Stimulated activated CD4-positive, alpha-beta T cell treated with anti-CD3 and anti-CD28 coated beads, TNF-alpha, amount 100 ng/mL, for 48 hours (primary cell): ENCODE results near the gene C1RL.

Experiments
- DNase-seq, 3 donors: peaks; one replicate each; pipeline ENCODE4 v3.0.0-alpha.2; 2020; ENCODE audit warnings: low read depth in 3 of 3

The C1RL gene

DNA sequence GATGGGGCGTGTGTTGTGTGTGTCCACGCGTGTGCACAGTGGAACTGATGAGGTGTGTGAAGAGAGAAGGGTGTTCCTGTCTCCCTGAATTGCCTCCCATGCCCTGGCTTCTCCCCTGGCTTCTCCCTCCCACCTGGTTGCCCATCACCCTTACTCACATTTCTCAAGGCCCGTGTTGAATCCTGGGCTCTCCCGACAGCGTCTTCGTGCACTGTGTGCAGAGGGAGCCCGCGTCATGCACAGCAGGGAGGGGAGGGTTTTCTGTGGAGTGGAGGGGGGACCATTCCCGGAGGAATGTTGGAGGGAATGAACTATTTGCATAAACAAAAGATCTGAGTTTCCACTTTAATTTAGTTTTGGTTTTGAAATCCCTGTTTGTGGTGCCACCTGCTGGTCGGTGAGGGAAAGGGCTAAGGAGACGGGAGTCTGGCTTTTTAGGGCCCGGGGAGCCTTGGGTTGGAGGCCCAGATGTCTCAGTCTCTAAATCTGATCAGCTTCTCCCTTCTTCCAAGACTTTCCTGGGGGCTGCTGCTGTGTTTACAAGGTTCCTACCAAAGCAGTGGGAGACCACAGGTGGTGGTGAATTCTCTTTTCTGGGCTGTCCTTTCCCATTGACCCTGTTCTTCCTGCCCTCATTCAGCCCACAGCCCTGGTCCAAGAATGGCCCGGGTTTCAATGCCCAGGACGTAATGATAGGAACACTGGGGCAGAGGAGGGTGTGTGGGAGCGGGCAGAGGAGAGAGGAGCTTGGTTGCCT, 16.6 kb downstream of the C1RL start, which contains the start of gene C1R:
TSS of gene C1R (minus strand) at position 217 of the 757 bp plus-strand sequence. CDS start at position 160, 57 bp downstream.
- peak; percentile 34 to 57 (median 49) for DNase-seq

DNA sequence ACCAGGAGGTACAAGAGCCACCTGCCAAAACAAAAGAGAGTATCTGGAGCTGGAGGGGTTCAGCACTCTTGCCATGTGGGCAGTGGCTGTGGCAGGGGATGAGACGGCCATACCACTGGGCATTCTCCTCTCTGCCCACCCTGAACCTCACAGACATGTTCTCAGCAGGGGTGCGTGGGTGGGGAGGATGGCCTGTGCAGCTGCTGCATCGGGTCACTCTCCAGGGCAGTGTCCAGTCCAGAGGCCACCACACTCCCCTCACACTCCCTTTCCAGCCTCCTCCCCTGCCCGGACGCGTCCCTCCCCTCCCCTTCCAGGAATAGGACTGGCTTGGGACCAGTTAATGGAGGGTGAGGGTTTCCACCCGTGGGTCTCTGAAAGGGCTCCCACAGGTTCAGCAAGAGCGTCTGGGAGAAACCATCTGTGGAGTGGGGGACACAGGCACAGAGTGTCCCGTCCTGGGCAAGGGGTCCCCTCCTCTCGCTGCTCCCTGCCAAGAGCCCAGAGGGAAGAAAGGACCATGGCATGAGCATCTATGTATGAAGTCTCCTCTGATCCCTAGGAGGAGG, 17.3 kb downstream of the C1RL start:
- no peak for DNase-seq

DNA sequence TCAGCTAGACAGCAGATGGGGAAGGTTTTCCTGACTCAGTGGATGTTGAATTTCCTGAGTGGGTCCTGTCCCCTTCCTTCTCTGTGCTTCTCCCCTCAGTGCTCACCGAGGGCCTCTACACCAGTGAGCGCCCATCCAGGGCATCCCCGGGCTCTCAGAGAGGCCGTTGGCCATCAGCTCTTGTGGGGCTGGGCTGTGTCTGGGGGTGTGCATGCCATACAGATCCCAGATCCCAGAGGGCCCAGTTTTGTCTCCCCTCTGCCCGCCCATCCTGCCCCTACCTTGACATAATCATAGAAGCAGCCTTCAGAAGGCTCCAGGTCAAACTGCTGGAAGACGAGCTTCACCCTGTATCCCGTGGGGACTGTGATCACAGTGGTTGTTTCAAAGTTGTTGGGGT, 17.8 kb downstream of the C1RL start:
- no peak for DNase-seq

DNA sequence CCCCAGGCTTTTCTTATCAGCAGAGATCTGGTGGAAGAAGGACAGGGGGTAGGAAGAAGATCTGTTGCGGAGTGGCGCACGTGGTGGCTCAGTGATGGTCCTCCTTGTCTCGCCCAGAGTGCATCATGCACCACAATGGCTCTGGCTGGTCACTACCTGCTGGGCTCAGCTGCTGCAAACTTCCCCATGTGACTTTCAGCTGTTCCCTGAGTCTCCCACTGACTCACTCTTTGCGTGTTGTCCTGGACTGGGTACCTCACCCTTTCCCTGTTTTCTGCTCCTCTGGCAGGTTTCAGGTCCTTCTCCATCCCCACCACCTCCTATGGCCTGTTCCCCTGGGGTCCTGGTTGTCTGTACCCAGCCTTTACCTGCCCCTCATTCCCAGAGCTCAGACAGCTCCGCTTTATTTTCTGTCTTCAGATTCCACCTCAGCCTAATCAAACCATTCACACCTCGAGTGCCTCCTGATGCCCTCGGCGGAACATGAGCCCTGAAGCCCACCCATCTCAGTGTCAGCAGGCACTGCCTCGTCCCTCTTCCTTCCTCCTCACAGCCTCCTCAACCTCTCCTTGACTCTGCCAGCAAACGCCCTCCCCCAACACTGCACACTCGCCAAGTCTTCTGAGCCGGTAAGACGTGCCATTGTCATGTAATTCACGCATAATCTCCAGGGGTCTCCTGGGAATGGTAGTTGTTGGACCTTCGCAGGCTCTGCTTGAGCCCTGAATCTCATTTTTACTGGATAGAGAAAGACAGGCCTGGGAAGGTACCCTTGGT, 18.6 kb downstream of the C1RL start:
- DNase-seq = no peak

DNA sequence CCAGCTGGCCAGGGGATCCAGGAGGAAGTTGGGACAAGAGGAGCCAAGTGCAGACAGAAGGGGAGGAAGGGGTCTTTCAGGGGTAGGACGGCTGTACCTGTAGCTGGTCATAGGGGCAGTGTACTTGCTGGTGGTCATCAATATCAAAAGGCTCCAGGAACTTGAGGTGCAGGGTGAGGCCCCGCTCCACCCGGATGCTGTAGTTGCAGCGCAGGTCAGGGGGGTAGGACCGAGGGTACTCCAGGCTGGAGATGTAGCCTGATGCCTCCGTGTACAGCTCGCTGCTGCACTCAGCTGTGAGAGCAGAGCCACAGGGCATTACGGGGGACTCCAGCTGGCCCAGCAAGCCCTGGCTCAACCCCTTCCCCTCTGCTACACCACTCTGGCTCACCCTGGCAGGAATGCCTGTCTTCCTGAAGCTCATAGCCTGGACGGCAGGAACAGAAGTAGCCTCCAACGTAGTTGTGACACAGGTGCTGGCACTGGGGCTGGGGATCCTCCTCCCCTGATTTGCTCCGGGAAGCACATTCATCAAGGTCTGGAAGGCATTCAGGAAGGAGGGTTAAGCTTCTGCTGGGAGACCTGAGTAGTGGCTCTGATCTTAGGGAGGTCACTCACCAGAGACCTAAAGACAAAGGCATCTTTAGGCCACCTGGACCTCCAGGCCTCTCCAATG, 19.7 kb downstream of the C1RL start:
- no peak for DNase-seq

DNA sequence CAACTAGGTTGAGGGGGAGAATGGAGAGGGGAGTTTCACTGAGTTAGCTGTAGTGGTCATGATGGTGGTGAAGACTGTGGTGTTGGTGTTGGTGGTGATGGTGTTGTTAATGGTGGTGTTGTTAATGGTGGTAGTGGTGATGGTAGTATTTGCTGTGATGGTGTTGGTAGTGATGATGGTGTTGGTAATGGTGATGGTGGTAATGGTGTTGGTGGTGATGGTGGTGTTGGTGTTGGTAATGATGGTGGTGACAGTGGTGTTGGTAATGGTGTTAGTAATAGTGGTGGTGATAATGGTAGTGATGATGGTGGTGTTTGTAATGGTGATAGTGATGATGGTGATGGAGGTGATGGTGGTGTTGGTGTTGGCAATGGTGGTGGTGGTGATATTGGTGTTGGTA, 25.9 kb downstream of the C1RL start:
- no peak for DNase-seq

DNA sequence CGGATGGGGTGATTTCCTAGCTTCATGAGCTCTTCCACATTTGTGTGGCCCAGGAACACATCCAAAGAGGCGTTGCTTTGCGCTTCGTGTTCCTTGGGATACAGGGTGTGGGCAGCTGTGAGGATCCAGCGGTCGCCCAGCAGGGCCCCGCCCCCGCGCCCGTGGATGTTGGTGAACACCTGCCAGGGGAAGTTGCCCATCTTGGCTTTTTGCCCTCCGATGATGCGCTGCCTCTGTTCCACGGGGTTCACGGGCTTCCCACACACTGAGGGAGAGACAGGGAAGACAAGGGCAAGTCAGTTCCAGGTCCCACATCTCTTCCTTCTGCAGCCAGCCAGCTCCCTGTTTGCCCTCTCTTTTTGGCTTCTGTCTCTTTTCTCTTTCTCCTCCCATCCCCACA, 28.0 kb downstream of the C1RL start:
- no peak for DNase-seq

DNA sequence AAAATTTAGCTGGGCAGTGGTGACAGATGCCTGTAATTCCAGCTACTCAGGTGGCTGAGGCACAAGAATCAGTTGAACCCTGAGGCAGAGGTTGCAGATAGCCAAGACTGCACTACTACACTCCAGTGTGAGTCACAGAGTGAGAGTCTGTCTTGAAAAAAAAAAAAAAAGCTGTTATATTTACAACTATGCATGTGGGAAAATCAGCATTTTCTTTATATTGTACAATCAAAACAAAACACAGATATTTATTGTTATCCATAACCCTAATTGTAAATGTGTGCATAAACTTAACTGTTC, 29.2 kb downstream of the C1RL start:
- DNase-seq = no peak

DNA sequence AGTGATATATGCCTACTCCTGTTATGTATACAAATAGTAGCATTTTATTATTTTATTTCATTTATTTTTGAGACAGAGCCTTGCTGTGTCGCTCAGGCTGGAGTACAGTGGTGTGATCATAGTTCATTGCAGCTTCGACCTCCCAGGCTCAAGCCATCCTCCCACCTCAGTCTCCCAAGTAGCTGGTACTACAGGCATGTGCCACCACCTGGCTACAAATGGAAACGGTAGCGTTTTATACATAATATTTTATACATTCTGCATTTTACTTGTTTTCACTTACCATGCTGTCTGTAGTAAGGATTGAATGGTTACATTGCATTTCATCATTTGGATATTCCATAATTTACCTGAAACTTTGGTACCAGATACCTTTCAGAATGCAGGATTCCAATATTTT, 30.9 kb downstream of the C1RL start:
- no peak for DNase-seq

DNA sequence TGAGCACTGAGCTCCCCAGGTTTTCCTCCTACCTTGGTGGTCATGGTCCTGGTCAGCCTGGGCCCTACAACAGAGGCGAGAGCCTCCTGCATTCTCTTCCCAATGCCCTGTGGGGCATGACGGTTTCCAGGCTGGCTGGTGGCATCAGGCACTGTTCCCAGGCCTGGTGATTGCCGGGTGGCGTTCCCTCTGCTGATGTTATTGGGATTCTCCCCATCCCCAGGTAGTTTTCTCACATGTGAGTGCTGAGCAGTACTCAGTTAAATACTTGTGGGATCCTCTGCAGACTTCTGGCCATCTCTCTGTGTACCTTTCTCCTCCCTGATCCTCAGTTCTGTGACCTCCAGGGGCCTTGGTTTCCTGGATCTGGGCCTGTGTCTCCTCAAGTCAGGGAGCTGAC, 32.5 kb downstream of the C1RL start:
- DNase-seq = no peak

DNA sequence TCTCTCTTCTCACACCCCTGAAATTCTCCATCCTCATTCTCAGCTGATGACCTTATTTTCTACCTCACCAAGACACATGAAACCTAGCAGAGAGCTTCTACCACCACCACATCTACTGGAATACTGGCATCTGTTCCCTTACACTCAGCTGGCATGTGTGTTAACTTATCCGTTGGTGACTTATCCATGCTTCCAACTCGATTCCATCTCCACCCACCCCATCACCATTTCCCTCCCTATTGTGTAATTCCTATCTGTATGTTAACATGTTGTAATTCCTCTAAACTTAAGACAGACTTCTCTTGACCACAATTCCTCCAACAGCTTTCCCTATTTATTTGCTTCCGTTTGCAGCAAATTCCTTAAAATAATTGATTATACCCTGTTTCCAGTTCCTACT, 33.1 kb downstream of the C1RL start:
- no peak for DNase-seq

DNA sequence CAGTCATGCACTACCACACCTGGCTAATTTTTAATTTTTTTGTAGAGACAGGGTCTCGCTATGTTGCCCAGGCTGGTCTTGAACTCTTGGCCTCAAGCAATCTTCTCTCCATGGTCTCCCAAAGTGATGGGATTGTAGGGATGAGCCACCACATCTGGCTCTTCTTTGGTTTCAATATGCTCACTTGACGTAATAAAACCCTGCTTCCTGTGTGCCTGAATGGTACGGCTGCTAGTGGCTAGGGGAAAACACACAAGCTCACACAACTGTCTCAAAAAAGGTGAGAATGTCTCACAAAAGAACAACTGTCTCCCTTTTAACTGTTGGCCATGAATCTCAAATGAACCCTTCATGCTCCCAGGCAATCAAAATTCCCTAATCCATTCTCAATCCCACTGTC, 33.5 kb downstream of the C1RL start:
- DNase-seq = no peak

DNA sequence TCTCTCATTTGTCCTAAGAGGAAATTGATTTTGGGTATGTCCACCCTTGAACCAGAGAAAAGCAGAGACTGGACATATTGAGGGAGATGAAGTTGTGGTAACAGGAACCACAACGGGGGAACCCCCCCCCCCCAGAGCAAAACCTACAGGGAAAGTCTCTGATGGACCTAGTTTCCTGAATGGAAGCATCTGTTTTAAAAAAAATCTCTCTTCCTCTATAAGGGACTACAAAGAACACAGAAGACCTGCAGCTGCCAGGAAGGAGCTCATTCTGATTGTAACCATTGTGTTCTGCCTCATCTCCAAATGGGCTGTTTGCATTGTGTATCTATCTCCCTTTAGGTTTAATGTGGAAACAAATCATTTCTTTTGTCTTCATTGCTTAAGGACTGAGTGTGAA, 35.1 kb downstream of the C1RL start:
- no peak for DNase-seq

DNA sequence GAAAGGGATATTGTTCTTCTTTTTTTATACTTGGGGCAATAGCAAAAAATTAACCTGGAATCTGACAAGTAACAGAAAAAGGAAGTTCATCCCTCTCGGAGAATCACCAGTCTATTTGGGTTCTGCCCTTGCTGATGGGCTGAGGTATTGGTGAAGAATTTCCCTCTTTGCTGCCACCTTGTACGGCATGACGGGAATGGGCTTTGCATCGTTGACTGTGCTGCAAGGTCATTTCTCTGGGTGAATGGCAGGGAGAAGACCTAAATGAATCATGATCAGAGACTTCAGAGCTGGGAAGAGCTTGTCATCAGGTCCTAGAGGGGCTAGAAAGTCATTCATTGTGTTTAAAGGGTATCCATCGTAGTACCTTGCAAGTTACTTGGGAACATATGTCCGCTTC, 36.5 kb downstream of the C1RL start:
- DNase-seq = no peak

DNA sequence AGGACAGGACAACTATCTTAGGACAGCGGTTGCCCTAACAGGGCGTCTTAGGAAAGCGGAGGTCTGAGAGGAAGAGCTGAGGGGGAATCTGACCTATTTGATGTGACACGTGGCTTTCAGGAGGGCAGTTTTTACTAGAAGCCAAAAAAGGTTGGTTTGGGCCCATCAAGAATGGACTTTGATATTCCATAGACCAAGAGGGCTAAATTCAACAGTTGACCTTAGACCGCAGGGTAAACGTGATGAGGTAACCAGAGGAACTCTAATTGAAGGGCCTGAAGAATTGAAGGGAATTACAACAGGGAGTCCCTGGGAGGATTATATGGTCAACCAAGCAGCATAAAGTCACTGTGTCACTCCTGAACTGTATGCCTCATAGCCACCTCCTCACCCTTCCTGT, 37.0 kb downstream of the C1RL start:
- no peak for DNase-seq

DNA sequence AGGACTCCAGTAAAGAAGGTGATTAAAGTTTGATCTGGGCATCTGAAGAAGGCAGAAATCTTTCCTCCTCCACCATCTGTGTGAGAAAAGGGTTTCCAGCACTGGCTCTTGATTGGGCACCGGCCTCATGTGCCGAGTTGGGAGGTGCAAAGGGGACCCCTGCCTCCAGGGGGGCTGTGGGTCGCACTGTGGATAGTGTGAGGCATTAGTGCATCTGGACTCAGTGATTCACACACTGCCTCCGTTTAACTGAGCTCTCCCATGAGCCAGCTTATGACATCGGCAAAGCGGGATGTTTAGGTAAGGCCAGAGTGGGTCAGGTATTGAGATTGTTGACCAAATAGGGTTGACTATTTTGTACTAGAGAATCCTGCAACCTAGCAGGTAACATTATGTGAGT, 39.6 kb downstream of the C1RL start:
- no peak for DNase-seq

DNA sequence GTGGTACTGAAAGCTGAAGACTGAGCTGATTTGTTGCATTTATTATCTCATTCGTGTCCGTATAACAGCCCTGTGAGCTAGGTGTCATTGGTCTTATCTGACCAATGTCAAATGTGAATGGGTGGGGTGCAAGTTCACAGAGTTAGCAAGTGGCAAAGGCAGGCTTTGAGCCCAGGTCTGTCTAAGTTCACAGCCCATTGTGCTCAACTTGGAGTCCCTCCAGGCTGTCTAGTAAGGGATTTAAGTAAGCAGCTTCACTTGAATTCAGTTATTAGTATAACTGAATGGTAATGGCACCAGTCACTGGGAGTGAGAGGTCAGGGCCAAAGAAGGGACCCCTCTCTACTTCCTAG, 40.0 kb downstream of the C1RL start:
- no peak for DNase-seq

DNA sequence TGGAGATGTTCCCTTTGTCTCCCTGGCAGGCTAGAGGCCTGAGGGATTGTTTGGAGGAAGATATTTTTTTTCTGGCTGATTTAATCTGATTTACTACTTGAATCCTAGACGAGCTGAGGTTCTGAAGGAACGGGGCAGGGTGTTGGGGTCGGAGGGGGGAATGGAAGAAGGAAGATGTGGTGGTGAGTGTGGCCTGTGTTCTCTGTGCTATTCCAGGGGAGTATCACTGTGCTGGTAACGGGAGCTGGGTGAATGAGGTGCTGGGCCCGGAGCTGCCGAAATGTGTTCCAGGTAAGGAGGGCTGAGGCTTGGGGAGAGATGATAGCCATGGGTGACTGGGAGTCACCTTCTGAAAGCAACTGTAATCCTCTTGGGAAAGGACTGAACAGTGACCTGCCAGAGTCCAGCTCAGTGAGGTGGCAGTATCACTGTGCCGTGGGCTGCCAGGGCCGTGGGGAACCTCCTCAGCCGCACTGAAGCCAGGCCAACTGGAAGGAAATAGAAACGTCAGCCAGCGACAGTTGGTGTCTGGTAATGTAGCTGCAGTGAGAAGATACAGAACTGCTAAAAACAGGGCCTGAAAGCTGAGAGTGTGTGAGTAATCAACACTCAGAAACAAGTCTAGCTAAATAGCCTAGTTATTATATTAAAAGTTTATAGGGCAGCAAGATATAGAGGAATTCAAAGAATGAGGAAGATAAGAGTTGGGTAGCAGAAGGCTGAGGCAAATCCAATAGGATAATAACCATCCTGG, 40.6 kb downstream of the C1RL start:
- DNase-seq = no peak

DNA sequence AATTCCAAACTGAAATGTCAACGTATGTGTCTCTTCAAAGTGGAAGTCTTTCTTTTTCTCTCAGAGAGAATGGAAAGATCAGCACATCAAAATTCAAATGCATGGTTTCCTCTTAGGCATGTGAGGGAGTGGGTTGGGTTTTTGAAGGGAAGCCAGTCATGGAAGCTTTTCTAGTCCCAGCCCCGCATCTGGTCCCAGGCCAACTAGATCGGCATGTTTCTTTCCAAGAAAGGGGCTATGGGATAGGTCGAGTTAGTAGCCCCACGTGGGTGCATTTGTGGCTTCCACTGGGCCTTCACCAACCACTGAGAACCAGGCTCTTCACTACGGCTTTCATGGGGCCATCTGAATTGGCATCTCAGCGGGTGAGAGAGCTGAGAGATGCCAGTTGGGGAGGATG, 41.9 kb downstream of the C1RL start:
- no peak for DNase-seq

DNA sequence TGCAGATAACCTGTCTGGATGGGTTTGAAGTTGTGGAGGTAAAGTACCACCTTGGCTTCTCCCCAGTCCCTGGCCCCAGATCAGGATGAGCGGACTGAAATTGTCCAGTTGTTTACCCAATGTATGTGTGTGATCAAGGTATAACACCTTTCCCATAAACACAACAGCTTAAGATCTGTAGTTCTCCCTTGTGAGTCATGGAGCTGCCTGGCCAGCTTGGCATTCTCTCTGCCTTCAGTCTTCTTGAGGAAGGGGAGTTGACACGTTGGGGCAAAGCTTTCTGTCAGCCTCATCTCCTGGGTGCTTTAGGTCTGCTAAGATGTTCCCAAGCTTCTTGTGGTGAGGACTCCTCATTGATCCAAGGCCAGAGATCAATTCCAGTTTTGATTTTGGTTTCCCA, 42.4 kb downstream of the C1RL start:
- DNase-seq = no peak

DNA sequence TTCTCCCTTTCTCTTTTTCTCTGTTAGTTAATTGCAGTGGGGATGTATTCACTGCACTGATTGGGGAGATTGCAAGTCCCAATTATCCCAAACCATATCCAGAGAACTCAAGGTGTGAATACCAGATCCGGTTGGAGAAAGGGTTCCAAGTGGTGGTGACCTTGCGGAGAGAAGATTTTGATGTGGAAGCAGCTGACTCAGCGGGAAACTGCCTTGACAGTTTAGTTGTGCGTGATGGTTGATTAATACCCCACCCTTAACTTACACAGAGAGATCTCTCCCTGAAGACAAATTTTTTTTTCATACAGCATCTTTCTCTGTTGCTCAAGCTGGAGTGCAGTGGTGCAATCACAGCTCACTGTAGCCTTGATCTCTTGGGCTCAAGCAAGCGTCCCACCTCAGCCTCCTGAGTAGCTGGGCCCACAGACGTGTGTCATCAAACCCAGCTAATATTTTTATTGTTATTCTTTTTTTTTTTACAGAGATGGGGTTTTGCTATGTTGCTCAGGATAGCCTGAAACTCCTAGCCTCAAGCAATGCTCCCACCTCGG, 43.9 kb downstream of the C1RL start:
- DNase-seq = no peak

DNA sequence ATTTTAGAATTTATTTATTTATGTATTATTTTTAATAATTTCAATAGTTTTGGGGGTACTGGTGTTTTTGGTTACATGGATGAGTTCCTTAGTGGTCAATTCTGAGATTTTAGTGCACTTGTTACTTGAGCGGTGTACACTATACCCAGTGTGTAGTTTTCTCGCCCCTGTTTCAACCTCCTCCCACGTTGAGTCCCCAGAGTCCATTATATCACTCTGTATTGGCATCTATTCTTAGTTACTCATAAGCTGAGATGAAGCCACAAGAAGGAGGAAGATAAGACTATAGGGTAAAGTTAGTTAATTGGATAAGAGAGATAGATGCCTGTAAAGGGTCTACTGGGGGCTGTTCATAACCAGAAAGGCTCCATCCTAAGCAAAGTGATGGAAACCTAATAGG, 44.5 kb downstream of the C1RL start:
- DNase-seq = no peak
